ENCODE results near the gene AP1AR.

AP1AR gene

DNA sequence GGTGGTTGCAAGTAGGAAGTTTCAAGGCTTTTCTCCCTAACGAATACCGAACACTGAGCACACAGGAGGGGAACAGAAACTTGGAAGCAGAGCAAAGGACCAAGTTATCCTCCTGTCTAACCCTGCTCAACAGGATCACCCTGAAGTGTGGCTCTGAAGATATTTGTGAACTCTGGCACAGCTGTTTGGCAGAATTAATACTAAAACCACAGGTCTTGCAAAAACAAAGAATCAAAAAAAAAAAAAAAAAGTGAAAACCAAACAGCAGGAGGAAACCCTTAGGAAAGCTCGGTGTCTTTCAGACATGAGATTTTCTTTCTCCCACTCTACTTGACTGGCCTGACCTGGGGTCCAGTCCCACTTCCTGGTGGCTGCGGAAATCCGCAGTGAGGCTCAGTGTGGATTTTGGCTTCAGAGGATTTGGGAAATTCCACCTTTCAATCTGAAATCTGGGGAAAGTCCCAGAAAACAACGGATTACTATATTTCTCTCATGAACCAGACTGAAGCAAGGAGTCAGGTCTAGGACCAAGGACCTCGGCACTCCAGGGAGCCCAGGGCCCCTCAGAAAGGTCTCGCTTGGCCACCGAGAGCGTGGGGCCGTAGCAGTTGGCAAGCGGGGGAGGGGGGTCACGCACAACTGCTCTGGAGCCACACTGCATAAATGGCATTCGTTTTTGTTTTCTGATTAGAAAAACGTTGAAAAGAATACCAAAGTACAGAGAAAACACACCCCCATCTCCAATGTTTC is 53.2 kb downstream of the AP1AR start:
- H3K4me2 ChIP-seq (ENCODE audit: low read length): peak overlapping the region; percentile 59
- no peak overlapping the region for H3K9ac ChIP-seq
- H2AFZ ChIP-seq: peak overlapping the region; percentile 96
- no peaks in the 10 kb centered on the region for H3K36me3 ChIP-seq (ENCODE audit: control insufficient read depth, insufficient read depth, low read length)
- H3K4me1 ChIP-seq: no peaks in the 10 kb centered on the region
- H3K27me3 ChIP-seq (ENCODE audit: control insufficient read depth, insufficient read depth, low read length): no peaks in the 10 kb centered on the region
- H3K27ac ChIP-seq: peak overlapping the region; percentile 79
- TF ChIP-seq CTCF (IDR thresholded peaks at IDR 0.05): no peak
- H3K4me3 ChIP-seq (ENCODE audit: low read depth, low read length): peak overlapping the region; percentile 54
- H3K79me2 ChIP-seq: no peaks in the 10 kb centered on the region
- no peaks in the 10 kb centered on the region for H3K9me3 ChIP-seq (ENCODE audit: control insufficient read depth, low read length)

- Histone ChIP-seq H3K4me3 (ENCODE audit: low read depth, low read length) (no peak overlapping the region), H3K27ac (no peak overlapping the region), H3K4me1 (no peaks in the 10 kb centered on the region), H3K4me2 (ENCODE audit: low read length) (no peak overlapping the region), H2AFZ (peak overlapping the region; percentile 64), H3K79me2 (no peaks in the 10 kb centered on the region), H3K36me3 (ENCODE audit: control insufficient read depth, insufficient read depth, low read length) (no peaks in the 10 kb centered on the region), H3K9me3 (ENCODE audit: control insufficient read depth, low read length) (no peaks in the 10 kb centered on the region), H3K9ac (no peak overlapping the region), H3K27me3 (ENCODE audit: control insufficient read depth, insufficient read depth, low read length) (no peaks in the 10 kb centered on the region)
- no peak for TF ChIP-seq CTCF (IDR thresholded peaks at IDR 0.05)
Measured at GRCh38 chr4:112287258-112287989, 55.8 kb downstream of the AP1AR start.

GRCh38 chr4:112288455-112288854 is 56.9 kb downstream of the AP1AR start:
- H3K4me2 ChIP-seq (ENCODE audit: low read length): no peak overlapping the region
- H3K27ac ChIP-seq: no peak overlapping the region
- no peak overlapping the region for H3K4me3 ChIP-seq (ENCODE audit: low read depth, low read length)
- no peaks in the 10 kb centered on the region for H3K9me3 ChIP-seq (ENCODE audit: control insufficient read depth, low read length)
- no peaks in the 10 kb centered on the region for H3K27me3 ChIP-seq (ENCODE audit: control insufficient read depth, insufficient read depth, low read length)
- H2AFZ ChIP-seq: peak overlapping the region; percentile 64
- no peaks in the 10 kb centered on the region for H3K4me1 ChIP-seq
- no peak for TF ChIP-seq CTCF (IDR thresholded peaks at IDR 0.05)
- H3K36me3 ChIP-seq (ENCODE audit: control insufficient read depth, insufficient read depth, low read length): no peaks in the 10 kb centered on the region
- no peak overlapping the region for H3K9ac ChIP-seq
- no peaks in the 10 kb centered on the region for H3K79me2 ChIP-seq

DNA sequence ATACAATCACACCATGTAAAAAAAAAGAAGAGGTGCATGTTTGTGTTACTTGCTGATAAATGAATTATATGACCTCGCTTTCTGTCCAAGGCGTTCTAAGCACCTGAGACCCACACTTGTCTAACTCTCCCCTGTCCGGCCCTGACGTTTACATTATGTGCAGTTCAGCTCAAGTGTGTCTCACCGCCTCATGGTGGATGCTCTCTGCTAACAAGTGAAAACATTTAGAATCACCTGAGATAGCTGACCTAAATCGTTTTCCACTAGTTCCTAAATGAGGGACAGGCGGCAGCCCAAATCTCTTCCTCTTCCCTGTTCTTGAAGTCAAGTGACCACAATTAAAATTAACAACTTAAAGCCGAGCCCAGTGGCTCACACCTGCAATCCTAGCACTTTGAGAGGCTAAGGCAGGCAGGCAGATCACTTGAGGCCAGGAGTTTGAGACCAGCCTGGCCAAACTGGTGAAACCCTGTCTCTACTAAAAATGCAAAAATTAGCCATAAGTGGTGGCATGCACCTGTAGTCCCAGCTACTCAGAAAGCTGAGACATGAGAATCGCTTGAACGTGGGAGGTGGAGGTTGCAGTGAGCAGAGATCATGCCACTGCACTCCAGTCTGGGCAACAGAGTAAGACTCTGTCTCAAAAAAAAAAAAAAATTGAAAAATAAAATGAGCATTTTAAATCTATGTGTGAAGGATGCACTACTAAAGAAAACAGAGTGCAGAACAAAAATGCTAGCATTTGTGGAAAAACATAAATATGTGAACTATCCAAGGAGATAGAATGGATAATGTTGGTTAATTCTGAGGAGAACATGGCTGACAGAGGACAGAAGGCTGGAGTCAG is 58.0 kb downstream of the AP1AR start:
- Histone ChIP-seq H3K9ac (no peak overlapping the region), H3K9me3 (ENCODE audit: control insufficient read depth, low read length) (no peaks in the 10 kb centered on the region), H3K27me3 (ENCODE audit: control insufficient read depth, insufficient read depth, low read length) (no peaks in the 10 kb centered on the region), H3K79me2 (no peaks in the 10 kb centered on the region), H3K4me3 (ENCODE audit: low read depth, low read length) (no peak overlapping the region), H3K36me3 (ENCODE audit: control insufficient read depth, insufficient read depth, low read length) (no peaks in the 10 kb centered on the region), H3K4me2 (ENCODE audit: low read length) (no peak overlapping the region), H3K27ac (no peak overlapping the region), H2AFZ (no peak overlapping the region), H3K4me1 (no peaks in the 10 kb centered on the region)
- no peak for TF ChIP-seq CTCF (IDR thresholded peaks at IDR 0.05)
